Ishikawa (cell line): ENCODE results near the gene LYSMD3.

ENCODE experiments used
- CEBPB ChIP-seq: IDR thresholded peaks from 2 replicates; pipeline ENCODE4 v1.6.1; 2012
- CREB1 ChIP-seq: IDR thresholded peaks from 2 replicates; pipeline ENCODE4 v1.6.1; 2012; ENCODE audit warnings: low read depth
- EGR1 ChIP-seq: IDR thresholded peaks from 2 replicates; pipeline ENCODE4 v1.6.1; 2012
- EP300 ChIP-seq: IDR thresholded peaks from 2 replicates; pipeline ENCODE4 v1.6.1; 2012; ENCODE audit warnings: borderline replicate concordance
- FOXM1 ChIP-seq: IDR thresholded peaks from 2 replicates; pipeline ENCODE4 v1.6.1; 2012; ENCODE audit warnings: low read depth, borderline replicate concordance
- NFIC ChIP-seq: IDR thresholded peaks from 2 replicates; pipeline ENCODE4 v1.6.1; 2012
- RAD21 ChIP-seq: IDR thresholded peaks from 2 replicates; pipeline ENCODE4 v1.6.1; 2012; ENCODE audit warnings: low read depth
- TAF1 ChIP-seq: IDR thresholded peaks from 2 replicates; pipeline ENCODE4 v1.6.1; 2012; ENCODE audit warnings: low read depth, mild to moderate bottlenecking
- TEAD4 ChIP-seq: IDR thresholded peaks from 2 replicates; pipeline ENCODE4 v1.6.1; 2012
- TF ChIP-seq, protein P1 (sequence below): IDR thresholded peaks from 2 replicates; pipeline ENCODE4 v1.6.1; 2012; ENCODE audit warnings: low read depth, mild to moderate bottlenecking
- TF ChIP-seq, protein P2 (sequence below): IDR thresholded peaks from 2 replicates; pipeline ENCODE4 v1.6.1; 2012
- TF ChIP-seq, protein P3 (sequence below): IDR thresholded peaks from 2 replicates; pipeline ENCODE4 v1.6.1; 2012

DNA sequence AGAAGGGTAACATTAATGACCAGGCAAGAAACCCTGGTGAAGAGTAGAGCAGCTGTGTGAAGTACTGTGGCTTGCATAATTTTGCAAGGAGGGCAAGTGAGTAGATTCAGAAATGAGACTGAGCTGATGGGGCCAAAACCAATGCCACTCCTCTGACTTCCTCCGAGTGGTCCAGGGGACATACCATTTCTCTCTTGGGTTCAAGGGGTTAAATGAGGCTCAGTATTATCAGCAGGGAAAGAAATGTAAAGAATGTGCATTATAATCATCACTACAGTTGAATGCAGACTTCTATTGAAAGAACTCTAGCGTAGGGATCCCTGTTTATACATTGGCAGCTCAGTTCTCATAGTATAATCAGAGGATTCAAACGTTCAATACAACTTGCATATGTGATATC, 44.8 kb downstream of the LYSMD3 start:
- no peak for TF ChIP-seq EP300
- no peak for TF ChIP-seq FOXM1
- no peak for TF ChIP-seq RAD21
- no peak for TF ChIP-seq CREB1
- no peak for TF ChIP-seq TEAD4
- no peak for TF ChIP-seq NFIC
- TF ChIP-seq TAF1: no peak
- TF ChIP-seq, protein P1, sequence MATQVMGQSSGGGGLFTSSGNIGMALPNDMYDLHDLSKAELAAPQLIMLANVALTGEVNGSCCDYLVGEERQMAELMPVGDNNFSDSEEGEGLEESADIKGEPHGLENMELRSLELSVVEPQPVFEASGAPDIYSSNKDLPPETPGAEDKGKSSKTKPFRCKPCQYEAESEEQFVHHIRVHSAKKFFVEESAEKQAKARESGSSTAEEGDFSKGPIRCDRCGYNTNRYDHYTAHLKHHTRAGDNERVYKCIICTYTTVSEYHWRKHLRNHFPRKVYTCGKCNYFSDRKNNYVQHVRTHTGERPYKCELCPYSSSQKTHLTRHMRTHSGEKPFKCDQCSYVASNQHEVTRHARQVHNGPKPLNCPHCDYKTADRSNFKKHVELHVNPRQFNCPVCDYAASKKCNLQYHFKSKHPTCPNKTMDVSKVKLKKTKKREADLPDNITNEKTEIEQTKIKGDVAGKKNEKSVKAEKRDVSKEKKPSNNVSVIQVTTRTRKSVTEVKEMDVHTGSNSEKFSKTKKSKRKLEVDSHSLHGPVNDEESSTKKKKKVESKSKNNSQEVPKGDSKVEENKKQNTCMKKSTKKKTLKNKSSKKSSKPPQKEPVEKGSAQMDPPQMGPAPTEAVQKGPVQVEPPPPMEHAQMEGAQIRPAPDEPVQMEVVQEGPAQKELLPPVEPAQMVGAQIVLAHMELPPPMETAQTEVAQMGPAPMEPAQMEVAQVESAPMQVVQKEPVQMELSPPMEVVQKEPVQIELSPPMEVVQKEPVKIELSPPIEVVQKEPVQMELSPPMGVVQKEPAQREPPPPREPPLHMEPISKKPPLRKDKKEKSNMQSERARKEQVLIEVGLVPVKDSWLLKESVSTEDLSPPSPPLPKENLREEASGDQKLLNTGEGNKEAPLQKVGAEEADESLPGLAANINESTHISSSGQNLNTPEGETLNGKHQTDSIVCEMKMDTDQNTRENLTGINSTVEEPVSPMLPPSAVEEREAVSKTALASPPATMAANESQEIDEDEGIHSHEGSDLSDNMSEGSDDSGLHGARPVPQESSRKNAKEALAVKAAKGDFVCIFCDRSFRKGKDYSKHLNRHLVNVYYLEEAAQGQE: no peak
- no peak for TF ChIP-seq CEBPB
- TF ChIP-seq, protein P2, sequence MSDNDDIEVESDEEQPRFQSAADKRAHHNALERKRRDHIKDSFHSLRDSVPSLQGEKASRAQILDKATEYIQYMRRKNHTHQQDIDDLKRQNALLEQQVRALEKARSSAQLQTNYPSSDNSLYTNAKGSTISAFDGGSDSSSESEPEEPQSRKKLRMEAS: no peak
- TF ChIP-seq, protein P3, sequence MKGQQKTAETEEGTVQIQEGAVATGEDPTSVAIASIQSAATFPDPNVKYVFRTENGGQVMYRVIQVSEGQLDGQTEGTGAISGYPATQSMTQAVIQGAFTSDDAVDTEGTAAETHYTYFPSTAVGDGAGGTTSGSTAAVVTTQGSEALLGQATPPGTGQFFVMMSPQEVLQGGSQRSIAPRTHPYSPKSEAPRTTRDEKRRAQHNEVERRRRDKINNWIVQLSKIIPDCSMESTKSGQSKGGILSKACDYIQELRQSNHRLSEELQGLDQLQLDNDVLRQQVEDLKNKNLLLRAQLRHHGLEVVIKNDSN: no peak
- no peak for TF ChIP-seq EGR1
